PC-3 (cell line): Measurements from ENCODE around the gene CACNA1B.

Source experiments
- CTCF ChIP-seq: fragments of 300-600 bp; sonication (generic); conservative IDR thresholded peaks from 2 replicates; pipeline ENCODE4 v1.5.1; 2017; ENCODE audit warnings: antibody characterized with exemption, low read depth, mild to moderate bottlenecking, low read length
- EZH2 ChIP-seq: fragments of 300-600 bp; sonication (generic); IDR thresholded peaks from one replicate; pipeline ENCODE4 v1.6.1; 2017; ENCODE audit warnings: antibody characterized with exemption, mild to moderate bottlenecking, low read length; ENCODE audit not compliant: unreplicated experiment
- EZH2phosphoT487 ChIP-seq: fragments of 300-600 bp; sonication (generic); IDR thresholded peaks from 2 replicates; pipeline ENCODE4 v1.6.1; 2018; ENCODE audit warnings: mild to moderate bottlenecking, antibody characterized with exemption, low read length, borderline replicate concordance

GRCh38 chr9:137970686-137971476, 93.3 kb downstream of the CACNA1B start:
- TF ChIP-seq CTCF (no peak), EZH2phosphoT487 (no peak), EZH2 (no peak)
